ENCODE data around the gene OLFML1. TPM values are rescaled to one million over a fixed set of nuclear protein-coding genes. Genes with fewer than 3 reads are reported as not detected.
"Not testable (repeated sequence)": the region's sequence is repeated elsewhere in the genome, so short reads cannot be mapped to it uniquely, and the experiment has no call there.

Gene OLFML1
- total RNA-seq, 1 experiment from 2014 or later = 0.05 TPM

DNA sequence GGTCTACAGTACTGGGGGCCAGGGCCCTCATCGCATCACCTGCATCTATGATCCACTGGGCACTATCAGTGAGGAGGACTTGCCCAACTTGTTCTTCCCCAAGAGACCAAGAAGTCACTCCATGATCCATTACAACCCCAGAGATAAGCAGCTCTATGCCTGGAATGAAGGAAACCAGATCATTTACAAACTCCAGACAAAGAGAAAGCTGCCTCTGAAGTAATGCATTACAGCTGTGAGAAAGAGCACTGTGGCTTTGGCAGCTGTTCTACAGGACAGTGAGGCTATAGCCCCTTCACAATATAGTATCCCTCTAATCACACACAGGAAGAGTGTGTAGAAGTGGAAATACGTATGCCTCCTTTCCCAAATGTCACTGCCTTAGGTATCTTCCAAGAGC, 24.7 kb downstream of the OLFML1 start:
- DNase-seq (ENCODE audit: extremely low read depth, low read depth) = no peak

DNA sequence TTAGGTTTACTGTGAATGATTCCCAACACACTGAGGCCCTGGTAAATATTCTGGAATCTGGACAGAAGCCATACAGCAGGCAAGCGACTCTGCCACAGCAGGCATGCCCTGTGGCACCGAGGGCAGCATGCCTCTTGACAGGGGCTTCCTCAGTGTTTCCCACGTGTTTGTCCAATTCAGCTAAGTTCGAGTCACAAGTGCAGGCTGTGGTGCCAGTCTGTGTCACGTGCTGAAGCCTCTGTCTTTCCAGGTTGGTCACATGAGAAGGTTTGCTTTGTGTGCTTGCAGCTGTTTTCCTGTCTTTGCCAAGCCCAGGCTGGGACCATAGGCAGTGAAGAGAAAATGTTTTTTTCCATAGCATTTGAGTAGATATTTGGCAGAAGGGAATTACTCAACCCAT, 26.1 kb downstream of the OLFML1 start:
- DNase-seq (ENCODE audit: extremely low read depth, low read depth) = no peak

DNA sequence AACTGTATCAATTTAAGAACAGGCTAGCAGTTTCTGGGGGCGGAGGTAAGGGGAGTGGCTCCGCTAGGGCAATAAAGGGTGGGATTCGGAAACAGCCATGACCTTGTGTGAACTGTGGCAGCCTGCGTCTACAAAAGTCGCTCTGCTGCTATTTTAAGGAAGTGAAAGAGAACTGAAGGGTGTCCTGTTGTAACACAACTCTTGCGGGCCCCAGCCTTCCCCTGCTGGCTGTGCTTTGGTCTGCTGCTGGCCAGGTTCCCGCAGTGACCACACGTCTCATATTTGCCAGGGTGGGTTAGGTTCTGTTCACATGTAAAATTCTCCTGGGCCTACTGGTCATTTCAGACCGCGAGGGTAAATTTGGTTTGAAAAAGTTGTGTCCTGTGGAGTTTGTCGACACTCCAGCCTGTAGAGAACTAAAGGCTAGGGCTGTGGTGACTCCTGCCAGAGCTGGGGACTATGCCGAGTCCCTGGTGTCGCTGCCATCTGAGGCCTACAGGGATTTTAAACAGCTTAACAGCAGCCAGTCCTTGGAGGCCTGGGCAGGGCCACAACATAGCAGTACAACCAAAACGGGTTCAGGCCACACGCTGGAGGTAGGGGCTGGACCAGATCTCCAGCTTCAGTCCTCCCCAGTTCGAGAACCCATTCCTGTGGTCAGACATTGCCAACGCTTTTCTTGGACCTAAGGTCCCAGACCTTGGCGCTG, 27.4 kb downstream of the OLFML1 start:
- no peak for DNase-seq (ENCODE audit: extremely low read depth, low read depth)

DNA sequence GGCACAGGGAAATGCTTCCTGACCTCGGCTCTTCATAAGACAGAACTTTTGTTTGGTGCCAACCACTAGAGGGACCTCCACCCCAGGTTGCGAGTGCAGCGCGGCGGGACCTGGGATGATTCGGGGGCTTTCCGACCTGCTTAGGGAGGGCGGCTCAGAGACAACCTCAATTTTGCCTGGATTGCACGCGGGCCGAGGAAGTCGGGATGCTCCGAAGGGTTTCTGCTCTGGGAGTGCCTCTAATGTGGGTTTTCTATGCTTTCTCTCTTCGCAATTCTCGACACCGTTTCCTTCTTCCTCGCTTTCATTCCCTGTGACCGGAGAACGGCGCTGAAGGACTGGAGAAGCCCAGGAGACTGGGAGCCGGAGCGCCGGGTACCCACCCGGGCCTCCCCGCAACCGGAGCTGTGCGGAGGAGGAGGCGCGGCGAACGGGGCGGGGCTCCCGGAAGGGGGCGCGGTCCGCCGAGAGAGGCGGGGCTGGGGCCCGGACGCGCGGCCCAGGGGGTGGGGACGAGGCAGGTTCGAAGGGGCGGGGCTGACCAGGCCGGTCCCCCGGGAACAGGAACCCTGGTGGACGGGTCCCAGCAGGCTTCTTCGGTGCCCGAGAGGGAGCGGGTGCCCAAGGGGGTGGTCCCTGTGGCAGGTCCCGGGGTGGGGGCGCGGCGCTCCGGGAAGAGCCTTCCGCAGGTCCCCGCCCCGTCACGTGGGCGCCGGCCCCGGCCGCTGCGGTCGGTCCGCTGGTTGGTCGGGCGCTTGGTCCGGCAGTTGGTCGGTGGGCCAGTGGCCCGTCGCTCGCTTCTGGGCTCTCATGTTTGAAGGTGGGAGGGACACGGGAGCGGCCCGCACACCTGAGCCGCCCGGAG, 28.2 kb downstream of the OLFML1 start, which contains the start of gene PPFIBP2:
PPFIBP2 (plus strand) TSS at position 766 of the 865 bp plus-strand sequence. CDS start 35,477 bp downstream, outside the sequence.
- DNase-seq (ENCODE audit: extremely low read depth, low read depth) = peak; percentile 41

DNA sequence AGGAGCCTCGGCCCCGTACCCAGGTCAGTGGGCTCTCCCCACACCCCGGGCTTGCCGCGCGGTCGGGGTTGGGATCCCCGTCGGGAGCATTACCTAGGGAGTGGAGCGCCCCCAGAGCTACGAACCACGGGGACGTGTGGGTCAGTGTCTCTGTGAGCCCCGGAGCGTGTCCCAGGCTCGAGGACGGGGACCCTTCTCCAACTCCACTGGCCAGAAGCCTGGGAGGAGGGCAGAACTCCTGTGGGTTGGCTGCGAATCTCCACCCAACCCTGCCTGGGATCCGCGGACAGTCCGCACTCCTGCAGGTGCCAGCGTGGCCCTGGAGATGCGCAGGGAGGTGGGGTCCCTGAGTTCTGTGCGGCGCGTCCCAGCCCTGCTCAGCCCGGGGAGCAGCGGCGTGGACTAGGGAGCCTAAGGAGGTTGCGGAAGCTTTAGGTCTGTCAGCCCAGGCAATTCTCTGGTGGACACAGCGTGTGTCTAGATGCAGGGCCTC, 28.8 kb downstream of the OLFML1 start:
- DNase-seq (ENCODE audit: extremely low read depth, low read depth) = no peak

DNA sequence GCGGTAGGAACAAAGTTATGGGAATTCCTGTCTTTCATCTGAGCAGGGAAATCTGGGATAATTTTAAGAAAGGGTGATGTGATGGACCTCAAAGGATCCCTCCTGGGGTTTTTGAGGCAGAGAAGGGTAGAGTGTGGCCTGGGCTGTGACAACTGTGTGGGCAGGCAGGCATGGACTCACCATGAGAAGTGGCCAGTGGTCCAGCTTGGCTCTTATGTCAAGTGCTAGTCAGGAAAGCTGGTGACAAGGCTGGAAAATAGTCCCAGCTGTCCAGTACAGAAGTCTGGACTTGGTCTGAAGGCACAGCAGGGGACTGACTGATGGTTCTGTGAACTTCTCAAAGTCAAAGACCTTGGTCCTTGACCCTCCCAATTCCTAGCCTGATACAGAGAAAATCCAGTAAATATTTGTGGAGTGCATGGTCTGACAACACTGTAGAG, 30.2 kb downstream of the OLFML1 start:
- no peak for DNase-seq (ENCODE audit: extremely low read depth, low read depth)

DNA sequence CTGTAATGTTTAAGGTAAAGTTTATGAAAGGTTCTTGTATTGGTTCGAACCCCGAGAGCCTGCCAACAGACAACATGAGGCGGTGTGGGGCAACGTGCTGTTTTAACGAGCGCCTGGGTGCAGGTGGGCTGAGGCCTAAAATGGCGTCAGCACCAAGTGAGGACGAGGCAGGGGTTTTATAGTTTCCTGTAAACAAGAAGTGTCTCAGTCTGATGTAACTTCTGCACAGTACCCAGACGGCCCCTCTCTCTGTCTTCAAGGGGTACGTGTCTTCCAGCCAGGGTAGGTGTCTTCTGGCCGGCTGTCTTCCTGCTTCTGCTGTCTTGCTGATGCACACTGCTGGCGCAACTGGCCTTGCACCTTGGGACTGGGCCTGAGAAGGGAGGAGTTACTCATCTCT, 31.2 kb downstream of the OLFML1 start:
- no peak for DNase-seq (ENCODE audit: extremely low read depth, low read depth)

DNA sequence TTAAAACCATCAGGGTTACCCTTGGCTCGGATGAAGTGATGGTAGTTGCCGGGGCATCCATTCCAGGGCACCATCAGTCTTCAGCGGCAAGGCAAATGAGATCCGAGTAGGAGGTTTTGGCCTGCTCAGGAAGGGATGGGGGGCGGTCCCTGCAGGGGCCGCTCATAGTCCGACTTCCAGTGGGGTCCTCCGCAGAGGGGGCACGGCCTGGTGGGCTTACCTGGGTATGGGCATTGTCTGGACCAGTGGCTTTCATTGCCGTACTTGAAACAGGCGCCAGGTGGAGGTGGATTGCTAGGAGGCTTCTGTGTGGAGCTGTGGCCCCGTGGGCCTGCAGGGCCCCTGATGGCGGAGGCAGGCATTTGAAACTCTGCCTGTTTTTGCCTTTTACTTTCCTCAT, 32.4 kb downstream of the OLFML1 start:
- not testable (repeated sequence) for DNase-seq (ENCODE audit: extremely low read depth, low read depth)

DNA sequence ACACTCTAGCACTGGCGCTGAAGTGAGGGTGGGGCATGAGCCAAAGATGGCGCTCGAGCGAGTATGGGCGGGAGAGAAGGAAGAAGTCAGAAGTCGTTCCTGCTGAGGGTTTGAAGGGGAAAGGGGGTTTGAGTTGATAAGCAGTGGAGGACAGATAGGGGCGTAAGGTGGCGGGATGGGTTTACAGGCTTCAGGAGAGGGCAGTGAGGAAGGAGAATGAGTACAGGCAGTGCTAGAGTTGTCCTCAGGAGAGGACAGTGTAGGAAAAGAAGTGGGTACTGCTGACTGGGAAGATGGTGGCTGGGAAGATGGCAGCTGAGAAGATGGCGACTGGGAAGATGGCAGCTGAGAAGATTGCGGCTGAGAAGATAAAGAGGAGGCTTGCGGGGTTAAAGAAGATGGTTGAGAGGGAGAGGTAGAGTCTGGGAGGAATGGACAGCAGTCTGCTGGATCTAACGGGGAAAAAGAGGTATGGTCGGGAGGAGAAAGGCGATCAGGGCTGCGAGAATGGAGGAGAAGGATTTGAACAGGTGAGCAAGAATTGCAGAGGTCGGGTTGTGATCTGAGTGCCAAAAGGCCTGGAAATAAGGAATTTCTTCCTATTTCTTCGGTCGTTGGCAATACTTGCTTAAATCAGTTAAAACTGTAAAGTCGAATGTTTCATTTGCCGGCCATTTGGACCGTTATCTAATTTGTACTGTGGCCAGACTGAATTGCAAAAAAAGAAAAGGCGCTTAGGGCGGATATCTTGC, 33.7 kb downstream of the OLFML1 start:
- DNase-seq (ENCODE audit: extremely low read depth, low read depth) = no peak

DNA sequence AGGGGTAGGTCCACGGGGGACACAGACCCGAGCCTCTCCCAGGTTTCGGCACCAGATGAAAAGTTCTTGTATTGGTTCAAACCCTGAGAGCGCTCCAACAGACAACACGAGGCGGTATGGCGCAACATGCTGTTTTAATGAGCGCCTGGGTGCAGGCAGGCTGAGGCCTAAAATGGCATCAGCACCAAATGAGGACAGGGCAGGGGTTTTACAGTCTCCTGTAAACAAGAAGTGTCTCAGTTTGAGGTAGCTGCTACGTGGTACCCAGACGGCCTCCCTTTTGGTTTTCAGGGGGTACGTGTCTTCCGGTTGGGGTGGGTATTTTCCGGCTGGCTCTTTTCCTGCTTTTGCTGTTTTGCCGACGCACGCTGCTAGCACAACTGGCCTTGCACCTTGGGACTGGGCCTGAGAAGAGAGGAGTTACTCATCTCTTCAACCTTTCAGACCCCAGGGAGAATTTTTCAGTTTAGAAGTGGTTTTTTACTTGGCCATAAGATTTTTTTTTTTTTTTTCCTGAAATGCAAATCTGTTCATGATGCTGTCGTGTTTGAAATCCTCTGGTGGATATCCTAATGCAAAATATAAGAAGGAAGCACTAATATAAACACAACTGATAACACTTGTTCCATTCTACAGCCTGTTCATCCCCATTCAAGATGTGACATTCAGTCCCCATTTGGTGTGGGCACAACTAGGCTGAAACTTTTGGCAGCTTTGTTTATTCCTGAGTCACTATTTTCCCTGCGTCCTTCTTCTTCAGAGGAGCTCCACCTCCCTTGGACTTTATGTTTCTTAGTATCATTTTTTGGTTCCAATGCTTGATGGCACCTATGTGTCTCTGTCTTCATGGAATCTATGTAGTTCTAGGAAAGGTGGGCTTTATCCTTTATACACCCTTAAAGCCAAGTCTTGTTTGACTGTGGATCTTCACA, 35.0 kb downstream of the OLFML1 start:
- DNase-seq (ENCODE audit: extremely low read depth, low read depth) = no peak

DNA sequence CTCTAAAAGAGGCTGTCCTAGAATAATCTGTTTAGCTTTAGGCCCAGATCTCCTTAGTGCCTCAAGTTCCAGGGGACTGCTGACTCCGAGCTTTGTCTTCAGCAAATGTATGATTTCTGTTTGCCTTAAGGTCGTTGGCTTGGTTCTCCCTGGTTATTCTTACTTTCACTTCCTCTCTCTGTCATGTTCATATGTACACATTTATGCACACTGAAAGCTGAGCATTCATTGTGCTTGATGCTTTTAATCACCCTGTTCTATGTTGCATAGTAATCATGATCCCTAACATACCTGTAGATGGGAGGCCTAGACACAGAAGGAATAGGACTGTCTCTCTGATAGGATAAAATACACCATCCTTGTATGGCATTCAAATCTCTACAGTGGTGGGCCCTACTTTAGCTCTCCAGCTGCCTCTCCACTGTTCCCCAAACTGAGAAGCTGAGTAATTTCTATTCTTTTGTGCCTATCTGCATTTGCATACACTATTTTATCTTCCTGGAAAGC, 35.7 kb downstream of the OLFML1 start:
- DNase-seq (ENCODE audit: extremely low read depth, low read depth) = no peak

DNA sequence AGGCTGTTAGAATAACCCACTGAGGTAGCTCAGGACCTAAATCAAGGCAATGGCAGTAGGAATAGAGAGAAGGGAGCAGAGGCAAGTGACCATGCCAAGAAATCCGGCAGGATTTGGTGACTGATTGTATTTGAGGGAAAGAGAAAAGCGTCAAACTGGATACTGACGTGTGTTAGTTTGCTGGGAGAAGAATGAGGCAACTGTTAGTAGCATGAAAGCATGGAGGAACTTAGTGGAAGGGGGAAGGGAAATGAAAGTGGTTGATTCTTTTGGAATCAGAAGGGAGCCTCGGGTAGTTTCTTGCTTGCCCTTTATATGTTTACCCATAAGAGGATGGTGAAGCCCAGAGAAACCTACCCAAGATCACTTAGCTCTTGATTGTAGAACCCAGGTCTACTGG, 36.8 kb downstream of the OLFML1 start:
- DNase-seq (ENCODE audit: extremely low read depth, low read depth) = no peak

DNA sequence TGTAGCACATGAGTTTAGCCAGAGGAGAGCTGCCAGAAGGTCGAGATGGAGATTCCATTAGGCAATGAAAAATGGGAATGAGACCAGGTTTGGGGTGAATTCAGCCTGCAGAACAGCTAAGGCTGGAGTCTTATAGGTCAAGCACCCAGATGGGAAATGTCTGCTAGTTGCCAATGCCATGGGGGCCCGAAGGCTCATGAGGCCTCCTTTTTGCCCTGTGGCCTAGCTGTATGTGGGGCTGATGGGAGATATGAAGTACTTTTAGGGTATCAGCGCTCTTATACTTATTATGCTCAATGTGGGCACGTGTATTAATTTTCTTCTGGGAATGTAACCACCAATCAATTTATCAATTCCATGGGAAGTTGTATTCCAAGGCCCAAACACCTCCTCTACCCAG, 37.2 kb downstream of the OLFML1 start:
- DNase-seq (ENCODE audit: extremely low read depth, low read depth) = no peak

DNA sequence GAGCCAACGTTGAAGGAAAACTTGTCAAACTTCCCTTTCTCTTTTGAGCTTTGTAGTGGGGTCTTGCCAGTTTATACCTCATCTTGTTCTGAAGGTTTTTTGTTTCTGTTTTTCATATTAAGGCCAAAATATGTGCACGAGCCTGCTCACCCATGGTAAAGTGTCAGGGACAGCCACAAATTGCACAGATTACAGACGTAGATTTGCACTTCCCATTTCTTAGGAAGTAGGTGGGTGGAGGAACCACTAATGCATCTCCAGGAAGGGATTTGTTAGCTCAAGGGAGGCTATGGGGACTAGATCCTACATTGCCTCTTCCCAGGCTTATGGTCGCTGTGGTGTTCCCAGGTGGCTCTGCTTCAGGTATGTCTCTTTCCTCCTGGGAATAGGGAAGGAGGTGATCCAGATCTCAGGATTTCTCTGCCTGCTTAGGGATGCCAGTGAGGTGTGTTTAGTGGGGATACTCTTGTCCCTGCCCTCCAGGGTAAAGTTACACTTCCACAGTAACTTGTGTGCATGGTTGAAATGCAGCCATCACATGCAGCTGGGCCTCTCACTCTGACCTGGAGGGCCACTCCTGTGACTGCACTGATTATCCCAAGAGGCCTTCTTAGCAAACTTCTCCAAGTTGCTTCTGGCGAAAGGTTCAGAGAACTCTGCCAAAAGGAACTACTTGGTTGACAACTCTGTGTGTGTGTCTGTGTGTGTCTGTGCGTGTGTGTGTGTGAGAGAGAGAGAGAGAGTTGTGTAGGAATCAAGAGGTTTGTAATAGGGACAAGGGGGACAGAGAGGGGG, 38.3 kb downstream of the OLFML1 start:
- no peak for DNase-seq (ENCODE audit: extremely low read depth, low read depth)

DNA sequence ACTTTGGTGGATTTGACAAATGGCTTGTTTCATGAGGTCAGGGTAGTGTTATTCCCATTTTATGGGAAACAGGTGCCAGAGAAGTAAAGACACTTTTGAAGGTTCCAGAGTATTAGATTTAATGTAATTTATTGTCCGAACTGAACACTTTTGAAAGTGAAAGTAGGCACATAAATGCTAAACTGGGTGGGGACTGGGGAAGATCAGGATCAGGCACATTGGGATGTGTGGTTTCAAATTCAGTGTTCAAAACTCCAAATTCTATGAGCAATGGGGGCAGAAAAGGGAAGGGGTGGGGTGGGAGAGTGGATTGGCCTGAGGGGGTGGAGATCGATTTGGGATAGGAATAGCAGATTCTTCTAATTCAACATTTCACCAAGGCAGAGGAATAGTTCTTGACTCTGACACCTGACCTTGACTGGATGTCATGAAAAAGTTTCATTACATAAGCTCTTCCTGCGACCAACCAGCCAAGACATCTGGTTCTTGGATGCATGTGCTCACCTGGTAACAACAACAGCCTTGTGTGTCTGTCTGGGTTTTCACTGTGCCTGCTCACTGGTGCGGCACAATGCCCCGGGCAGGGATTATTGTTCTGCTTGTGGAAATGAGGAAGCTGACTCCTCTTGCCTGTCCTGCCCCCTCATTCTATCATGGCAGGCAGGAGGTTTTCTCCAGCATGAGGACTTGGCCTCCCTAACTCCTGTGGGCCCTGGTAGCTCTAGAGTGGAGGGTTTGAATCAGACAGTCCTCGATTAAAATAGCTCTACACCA, 39.3 kb downstream of the OLFML1 start:
- no peak for DNase-seq (ENCODE audit: extremely low read depth, low read depth)

DNA sequence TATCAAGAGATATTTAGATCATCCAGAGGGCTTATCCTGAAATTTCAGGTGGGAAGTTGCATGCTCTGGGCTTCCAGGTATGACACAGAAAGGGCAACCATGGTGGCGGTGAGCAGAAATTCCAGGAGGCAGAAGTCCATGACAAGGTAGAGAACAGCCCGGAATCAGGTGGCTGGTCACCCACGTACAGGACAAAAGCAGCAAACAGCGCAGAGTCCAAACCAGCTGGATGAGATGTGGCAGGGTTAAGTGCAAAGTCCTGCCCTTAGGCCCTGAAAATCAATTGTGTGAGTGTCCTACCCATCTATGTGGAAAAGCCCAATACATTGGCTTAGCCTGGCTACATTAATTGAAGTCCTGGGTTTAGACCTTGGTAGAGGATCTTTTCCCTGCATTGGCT, 40.1 kb downstream of the OLFML1 start:
- no peak for DNase-seq (ENCODE audit: extremely low read depth, low read depth)

DNA sequence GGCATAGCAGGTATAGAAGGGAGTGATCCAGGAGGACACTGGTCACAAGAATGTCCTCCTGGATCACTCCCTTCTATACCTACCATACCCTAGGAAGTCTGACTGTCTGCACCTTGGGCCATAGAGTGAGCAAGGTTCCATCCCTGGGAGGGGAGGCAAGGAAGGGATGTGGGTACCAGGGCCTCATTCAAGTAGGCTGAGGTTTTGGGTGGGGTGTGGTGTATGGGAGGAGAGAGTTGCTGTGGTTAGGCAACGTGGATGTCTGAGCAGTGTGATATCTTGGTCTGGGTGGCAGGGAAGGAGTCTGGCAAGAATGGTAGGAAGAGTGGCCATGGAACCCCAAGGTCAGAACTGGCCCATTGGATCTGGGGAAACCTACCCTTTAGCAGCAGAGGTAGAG, 41.7 kb downstream of the OLFML1 start:
- DNase-seq (ENCODE audit: extremely low read depth, low read depth) = no peak

DNA sequence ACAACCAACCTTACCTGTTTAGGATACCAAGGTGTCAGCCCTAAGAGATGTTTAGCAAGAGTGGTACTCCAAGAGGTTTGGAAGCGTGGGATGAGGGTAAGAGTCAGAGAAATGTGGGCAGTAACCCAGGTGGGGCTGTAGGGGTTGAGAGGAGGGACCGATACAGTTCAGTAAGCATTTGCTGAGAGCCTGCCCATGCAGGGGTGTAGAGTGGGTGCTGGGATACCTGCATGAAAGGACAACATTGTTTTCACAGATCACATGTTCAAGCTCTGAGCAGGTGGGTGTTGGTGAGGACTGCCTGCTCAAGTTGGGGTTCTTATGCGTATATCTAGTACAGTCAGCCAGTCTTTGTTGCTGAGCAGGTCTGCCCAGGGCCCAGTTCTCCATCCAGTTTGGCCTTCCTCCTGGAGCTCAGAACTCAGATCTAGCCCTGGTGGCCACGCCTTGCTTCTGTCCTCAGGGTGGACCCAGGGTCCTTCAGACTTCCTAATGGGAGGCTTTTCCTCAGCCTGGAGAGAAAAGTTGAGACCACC, 43.3 kb downstream of the OLFML1 start:
- no peak for DNase-seq (ENCODE audit: extremely low read depth, low read depth)

Measured in NCI-H460 (cell line).